ENCODE results near the gene MRPL49. TPM values are rescaled to one million over a fixed set of nuclear protein-coding genes. Genes with fewer than 3 reads are reported as not detected.
A peak's percentile ranks its signal among the peaks of the same experiment; 100 is the strongest.

Gene MRPL49
- total RNA-seq, 1 experiment from 2014 or later: 111 TPM

DNA sequence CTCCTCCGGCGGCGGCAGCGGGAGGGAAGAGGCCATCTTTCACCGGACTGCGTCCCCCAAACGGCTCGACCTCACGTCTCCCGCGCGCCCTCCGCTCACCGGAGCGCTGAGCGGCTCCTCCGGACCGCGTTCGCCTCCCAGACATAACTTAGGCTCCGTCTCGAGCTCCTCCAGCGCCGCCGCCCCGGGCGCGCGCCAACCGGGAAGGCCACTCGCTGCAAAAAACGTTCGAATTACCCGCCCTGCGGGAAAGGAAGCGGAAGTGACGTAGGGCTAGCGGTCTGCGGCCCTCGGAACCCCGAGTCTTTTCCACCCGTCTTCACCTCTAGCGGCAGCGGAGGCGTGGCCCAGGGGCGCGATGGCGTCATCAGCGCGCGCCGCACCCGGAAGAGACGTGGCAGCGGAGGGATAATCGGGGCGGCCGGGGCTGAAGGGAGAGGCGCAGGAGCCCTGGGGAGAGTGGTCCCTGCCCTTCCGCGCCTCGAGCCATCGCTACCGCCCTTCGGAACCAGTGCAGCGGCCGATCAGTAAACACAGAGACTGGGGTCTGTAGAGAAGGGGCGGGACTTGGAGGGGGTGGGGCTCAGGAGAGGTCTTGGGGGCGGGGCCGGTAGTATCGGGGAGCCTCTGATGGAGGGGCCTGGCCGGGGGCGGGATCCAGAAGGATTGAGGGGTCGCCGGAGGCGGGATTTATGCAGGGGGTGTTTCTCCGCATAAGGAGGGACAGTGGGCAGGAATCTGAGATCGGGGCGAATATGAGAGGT lies 38.1 kb upstream of the MRPL49 start, which contains the start of the genes CDCA5 and ZFPL1:
TSS of gene CDCA5 (minus strand) at position 207 of the 764 bp plus-strand sequence. CDS start at position 145, 62 bp downstream.
TSS of gene ZFPL1 (plus strand) at position 389 of the 764 bp plus-strand sequence. CDS start 477 bp downstream, outside the sequence.
- TF ChIP-seq, protein P1, sequence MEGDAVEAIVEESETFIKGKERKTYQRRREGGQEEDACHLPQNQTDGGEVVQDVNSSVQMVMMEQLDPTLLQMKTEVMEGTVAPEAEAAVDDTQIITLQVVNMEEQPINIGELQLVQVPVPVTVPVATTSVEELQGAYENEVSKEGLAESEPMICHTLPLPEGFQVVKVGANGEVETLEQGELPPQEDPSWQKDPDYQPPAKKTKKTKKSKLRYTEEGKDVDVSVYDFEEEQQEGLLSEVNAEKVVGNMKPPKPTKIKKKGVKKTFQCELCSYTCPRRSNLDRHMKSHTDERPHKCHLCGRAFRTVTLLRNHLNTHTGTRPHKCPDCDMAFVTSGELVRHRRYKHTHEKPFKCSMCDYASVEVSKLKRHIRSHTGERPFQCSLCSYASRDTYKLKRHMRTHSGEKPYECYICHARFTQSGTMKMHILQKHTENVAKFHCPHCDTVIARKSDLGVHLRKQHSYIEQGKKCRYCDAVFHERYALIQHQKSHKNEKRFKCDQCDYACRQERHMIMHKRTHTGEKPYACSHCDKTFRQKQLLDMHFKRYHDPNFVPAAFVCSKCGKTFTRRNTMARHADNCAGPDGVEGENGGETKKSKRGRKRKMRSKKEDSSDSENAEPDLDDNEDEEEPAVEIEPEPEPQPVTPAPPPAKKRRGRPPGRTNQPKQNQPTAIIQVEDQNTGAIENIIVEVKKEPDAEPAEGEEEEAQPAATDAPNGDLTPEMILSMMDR (IDR thresholded peaks at IDR 0.05): no peak
- TF ChIP-seq, protein P2, sequence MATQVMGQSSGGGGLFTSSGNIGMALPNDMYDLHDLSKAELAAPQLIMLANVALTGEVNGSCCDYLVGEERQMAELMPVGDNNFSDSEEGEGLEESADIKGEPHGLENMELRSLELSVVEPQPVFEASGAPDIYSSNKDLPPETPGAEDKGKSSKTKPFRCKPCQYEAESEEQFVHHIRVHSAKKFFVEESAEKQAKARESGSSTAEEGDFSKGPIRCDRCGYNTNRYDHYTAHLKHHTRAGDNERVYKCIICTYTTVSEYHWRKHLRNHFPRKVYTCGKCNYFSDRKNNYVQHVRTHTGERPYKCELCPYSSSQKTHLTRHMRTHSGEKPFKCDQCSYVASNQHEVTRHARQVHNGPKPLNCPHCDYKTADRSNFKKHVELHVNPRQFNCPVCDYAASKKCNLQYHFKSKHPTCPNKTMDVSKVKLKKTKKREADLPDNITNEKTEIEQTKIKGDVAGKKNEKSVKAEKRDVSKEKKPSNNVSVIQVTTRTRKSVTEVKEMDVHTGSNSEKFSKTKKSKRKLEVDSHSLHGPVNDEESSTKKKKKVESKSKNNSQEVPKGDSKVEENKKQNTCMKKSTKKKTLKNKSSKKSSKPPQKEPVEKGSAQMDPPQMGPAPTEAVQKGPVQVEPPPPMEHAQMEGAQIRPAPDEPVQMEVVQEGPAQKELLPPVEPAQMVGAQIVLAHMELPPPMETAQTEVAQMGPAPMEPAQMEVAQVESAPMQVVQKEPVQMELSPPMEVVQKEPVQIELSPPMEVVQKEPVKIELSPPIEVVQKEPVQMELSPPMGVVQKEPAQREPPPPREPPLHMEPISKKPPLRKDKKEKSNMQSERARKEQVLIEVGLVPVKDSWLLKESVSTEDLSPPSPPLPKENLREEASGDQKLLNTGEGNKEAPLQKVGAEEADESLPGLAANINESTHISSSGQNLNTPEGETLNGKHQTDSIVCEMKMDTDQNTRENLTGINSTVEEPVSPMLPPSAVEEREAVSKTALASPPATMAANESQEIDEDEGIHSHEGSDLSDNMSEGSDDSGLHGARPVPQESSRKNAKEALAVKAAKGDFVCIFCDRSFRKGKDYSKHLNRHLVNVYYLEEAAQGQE (IDR thresholded peaks at IDR 0.05; ENCODE audit: insufficient read depth in 1 of 2, low read depth in 2 of 2, low read length in 1 of 2): peak in 1 of 2 experiments; percentile 60; a peak in 1 of 4 replicates
- TF ChIP-seq TCF7L2 (IDR thresholded peaks at IDR 0.05; ENCODE audit: low read depth, low read length) (no peak), POLR2AphosphoS5 (IDR thresholded peaks at IDR 0.05; ENCODE audit: low read depth, low read length) (peak; percentile 92), SIN3A (IDR thresholded peaks at IDR 0.05; ENCODE audit: borderline replicate concordance, insufficient read depth, low read depth, low read length) (peak; percentile 99)
- in situ Hi-C loops (cut with HindIII; ENCODE audit: low pct_unique_long_range_greater_than_20kb, low sequenced_read_pairs) (no loop called here), intact Hi-C loops (cut with micrococcal nuclease; ENCODE audit: unreplicated experiment) (no loop called here)
- BruUV-seq (replicated peaks): no TSS peak
- ChIA-PET POLR2A (no interaction called here), CTCF (no interaction called here)
- H3K4me3 ChIP-seq (ENCODE audit: low read depth in 2 of 2, low read length in 2 of 2): peak within 1 kb of the TSS; percentile 81 to 99
- H3K4me1 ChIP-seq (ENCODE audit: control insufficient read depth, insufficient read depth, low read length): peaks cover 20% of the 10 kb centered on the region
- DNase-seq (ENCODE audit: low read depth, low spot score): peak; percentile 73
- H3K9me3 ChIP-seq (ENCODE audit: control insufficient read depth, insufficient read depth, low read depth, low read length): no peaks in the 10 kb centered on the region
- peaks cover 8% of the 10 kb centered on the region for H3K36me3 ChIP-seq (ENCODE audit: control insufficient read depth, insufficient read depth, low read length)
- H3K27me3 ChIP-seq (ENCODE audit: control insufficient read depth, insufficient read depth, low read length): no peaks in the 10 kb centered on the region
- peak within 1 kb of the TSS; percentile 96 for H3K27ac ChIP-seq (ENCODE audit: low read length)
- ATAC-seq: peak; percentile 98

DNA sequence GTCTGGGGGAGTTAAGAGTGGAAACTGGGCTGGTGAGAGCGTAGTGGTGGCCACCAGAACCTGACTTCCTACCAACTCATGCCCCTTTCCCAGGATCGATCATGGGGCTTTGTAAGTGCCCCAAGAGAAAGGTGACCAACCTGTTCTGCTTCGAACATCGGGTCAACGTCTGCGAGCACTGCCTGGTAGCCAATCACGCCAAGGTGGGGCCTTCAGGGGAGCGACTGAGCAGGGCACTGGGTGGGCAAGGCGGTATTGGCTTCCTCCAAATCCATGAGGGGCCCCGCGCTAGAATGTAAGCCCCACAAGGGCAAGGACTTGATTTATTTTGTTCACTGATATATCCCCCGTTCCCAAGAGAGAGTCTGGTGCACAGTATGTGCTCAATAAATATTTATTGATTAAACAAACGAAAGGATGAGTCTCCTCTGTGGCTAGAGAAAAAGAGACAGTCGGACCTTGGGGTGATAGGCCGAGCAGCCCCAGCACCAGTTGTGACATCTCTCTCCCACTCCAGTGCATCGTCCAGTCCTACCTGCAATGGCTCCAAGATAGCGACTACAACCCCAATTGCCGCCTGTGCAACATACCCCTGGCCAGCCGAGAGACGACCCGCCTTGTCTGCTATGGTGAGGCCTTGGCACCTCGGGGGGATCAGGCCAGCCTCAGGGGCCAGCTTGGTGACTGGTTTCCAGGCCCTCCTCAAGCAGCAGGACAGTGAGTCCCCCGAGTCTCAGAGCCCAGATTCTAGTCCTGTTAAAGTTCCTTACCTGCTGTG lies 37.3 kb upstream of the MRPL49 start:
- ChIA-PET CTCF (interaction anchor here (0.9 kb wide), 1 partner anchor 27 kb away, joined by 5 read pairs; the partner anchor contains the start of gene TM7SF2), POLR2A (interaction anchor here (0.6 kb wide), 1 partner anchor 26 kb away, joined by 3 read pairs; no protein-coding TSS in a partner anchor)
- Histone ChIP-seq H3K27ac (ENCODE audit: low read length) (peak overlapping the region; percentile 96), H3K27me3 (ENCODE audit: control insufficient read depth, insufficient read depth, low read length) (no peaks in the 10 kb centered on the region), H3K9me3 (ENCODE audit: control insufficient read depth, insufficient read depth, low read depth, low read length) (no peaks in the 10 kb centered on the region), H3K4me3 (ENCODE audit: low read depth in 2 of 2, low read length in 2 of 2) (peak overlapping the region; percentile 81 to 99), H3K4me1 (ENCODE audit: control insufficient read depth, insufficient read depth, low read length) (peaks cover 15% of the 10 kb centered on the region), H3K36me3 (ENCODE audit: control insufficient read depth, insufficient read depth, low read length) (peaks cover 8% of the 10 kb centered on the region)
- TF ChIP-seq, protein P1 (IDR thresholded peaks at IDR 0.05): no peak
- TF ChIP-seq POLR2AphosphoS5 (IDR thresholded peaks at IDR 0.05; ENCODE audit: low read depth, low read length): no peak
- TF ChIP-seq, protein P2 (IDR thresholded peaks at IDR 0.05; ENCODE audit: insufficient read depth in 1 of 2, low read depth in 2 of 2, low read length in 1 of 2): no peak
- no peak for TF ChIP-seq TCF7L2 (IDR thresholded peaks at IDR 0.05; ENCODE audit: low read depth, low read length)
- TF ChIP-seq SIN3A (IDR thresholded peaks at IDR 0.05; ENCODE audit: borderline replicate concordance, insufficient read depth, low read depth, low read length): no peak
- DNase-seq (ENCODE audit: low read depth, low spot score): no peak
- BruUV-seq (replicated peaks): TSS peak; percentile 87
- in situ Hi-C loops (cut with HindIII; ENCODE audit: low pct_unique_long_range_greater_than_20kb, low sequenced_read_pairs): no loop called here
- peak; percentile 27 for ATAC-seq
- intact Hi-C loops (cut with micrococcal nuclease; ENCODE audit: unreplicated experiment): no loop called here

All from Panc1 (cell line).